Measurements from ENCODE around the gene C6orf136. TPM values are rescaled to one million over a fixed set of nuclear protein-coding genes. Genes with fewer than 3 reads are reported as not detected.

The C6orf136 gene
- total and polyA plus RNA-seq, 9 of the 15 experiments (the other 6 are each of a cell fraction or from before 2014, with no cell fraction given): 14.1 to 63.1 (median 18.4) TPM

- TF ChIP-seq RBM34 (IDR thresholded peaks at IDR 0.05; ENCODE audit: borderline replicate concordance, insufficient read depth, low read length) (peak; percentile 53; the same call in 1 of the 2 replicates), FOXM1 (IDR thresholded peaks at IDR 0.05; ENCODE audit: low read depth) (no peak), FOXM1 (CRISPR knock-in tag; IDR thresholded peaks at IDR 0.05; ENCODE audit: low read depth) (peak; percentile 44; the same call in 1 of the 2 replicates), ZNF780A (CRISPR knock-in tag; IDR thresholded peaks at IDR 0.05) (no peak), SIN3B (IDR thresholded peaks at IDR 0.05; ENCODE audit: low read depth) (peak; percentile 63; the same call in 1 of the 2 replicates), POLR3A (IDR thresholded peaks at IDR 0.05; ENCODE audit: borderline replicate concordance, extremely low read depth, insufficient read depth, insufficient read length) (no peak), NR4A1 (CRISPR knock-in tag; IDR thresholded peaks at IDR 0.05) (no peak), NR4A1 (tag; IDR thresholded peaks at IDR 0.05) (0 out of 2 replicates have a peak, but pooled peaks have one; percentile 32), ZNF146 (CRISPR knock-in tag; IDR thresholded peaks at IDR 0.05; ENCODE audit: unreplicated experiment) (no peak), MYBL2 (IDR thresholded peaks at IDR 0.05; ENCODE audit: low read depth) (no peak), MYBL2 (CRISPR knock-in tag; IDR thresholded peaks at IDR 0.05; ENCODE audit: borderline replicate concordance) (no peak), CBX2 (IDR thresholded peaks at IDR 0.05; ENCODE audit: insufficient read depth, low read length, poor library complexity, severe bottlenecking) (no peak), TEAD1 (CRISPR knock-in tag; IDR thresholded peaks at IDR 0.05) (peak in 1 of 2 experiments; percentile 88; a peak in 2 of 4 replicates), TRIM28 (IDR thresholded peaks at IDR 0.05) (no peak), RB1 (IDR thresholded peaks at IDR 0.05; ENCODE audit: low read depth) (peak; percentile 53; the same call in 1 of the 2 replicates), PHB2 (IDR thresholded peaks at IDR 0.05; ENCODE audit: low read depth) (no peak)
- TF ChIP-seq, protein P1, sequence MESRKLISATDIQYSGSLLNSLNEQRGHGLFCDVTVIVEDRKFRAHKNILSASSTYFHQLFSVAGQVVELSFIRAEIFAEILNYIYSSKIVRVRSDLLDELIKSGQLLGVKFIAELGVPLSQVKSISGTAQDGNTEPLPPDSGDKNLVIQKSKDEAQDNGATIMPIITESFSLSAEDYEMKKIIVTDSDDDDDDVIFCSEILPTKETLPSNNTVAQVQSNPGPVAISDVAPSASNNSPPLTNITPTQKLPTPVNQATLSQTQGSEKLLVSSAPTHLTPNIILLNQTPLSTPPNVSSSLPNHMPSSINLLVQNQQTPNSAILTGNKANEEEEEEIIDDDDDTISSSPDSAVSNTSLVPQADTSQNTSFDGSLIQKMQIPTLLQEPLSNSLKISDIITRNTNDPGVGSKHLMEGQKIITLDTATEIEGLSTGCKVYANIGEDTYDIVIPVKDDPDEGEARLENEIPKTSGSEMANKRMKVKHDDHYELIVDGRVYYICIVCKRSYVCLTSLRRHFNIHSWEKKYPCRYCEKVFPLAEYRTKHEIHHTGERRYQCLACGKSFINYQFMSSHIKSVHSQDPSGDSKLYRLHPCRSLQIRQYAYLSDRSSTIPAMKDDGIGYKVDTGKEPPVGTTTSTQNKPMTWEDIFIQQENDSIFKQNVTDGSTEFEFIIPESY (CRISPR knock-in tag; IDR thresholded peaks at IDR 0.05): no peak
- TF ChIP-seq, protein P2, sequence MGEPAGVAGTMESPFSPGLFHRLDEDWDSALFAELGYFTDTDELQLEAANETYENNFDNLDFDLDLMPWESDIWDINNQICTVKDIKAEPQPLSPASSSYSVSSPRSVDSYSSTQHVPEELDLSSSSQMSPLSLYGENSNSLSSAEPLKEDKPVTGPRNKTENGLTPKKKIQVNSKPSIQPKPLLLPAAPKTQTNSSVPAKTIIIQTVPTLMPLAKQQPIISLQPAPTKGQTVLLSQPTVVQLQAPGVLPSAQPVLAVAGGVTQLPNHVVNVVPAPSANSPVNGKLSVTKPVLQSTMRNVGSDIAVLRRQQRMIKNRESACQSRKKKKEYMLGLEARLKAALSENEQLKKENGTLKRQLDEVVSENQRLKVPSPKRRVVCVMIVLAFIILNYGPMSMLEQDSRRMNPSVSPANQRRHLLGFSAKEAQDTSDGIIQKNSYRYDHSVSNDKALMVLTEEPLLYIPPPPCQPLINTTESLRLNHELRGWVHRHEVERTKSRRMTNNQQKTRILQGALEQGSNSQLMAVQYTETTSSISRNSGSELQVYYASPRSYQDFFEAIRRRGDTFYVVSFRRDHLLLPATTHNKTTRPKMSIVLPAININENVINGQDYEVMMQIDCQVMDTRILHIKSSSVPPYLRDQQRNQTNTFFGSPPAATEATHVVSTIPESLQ (CRISPR knock-in tag; IDR thresholded peaks at IDR 0.05): peak; percentile 74; the same call in 1 of the 2 replicates
- TF ChIP-seq, protein P3, sequence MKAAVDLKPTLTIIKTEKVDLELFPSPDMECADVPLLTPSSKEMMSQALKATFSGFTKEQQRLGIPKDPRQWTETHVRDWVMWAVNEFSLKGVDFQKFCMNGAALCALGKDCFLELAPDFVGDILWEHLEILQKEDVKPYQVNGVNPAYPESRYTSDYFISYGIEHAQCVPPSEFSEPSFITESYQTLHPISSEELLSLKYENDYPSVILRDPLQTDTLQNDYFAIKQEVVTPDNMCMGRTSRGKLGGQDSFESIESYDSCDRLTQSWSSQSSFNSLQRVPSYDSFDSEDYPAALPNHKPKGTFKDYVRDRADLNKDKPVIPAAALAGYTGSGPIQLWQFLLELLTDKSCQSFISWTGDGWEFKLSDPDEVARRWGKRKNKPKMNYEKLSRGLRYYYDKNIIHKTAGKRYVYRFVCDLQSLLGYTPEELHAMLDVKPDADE (conservative IDR thresholded peaks at IDR 0.05; ENCODE audit: control insufficient read depth, low read depth, low read length): 0 out of 2 replicates have a peak, but pooled peaks have one; percentile 50
- TF ChIP-seq, protein P4, sequence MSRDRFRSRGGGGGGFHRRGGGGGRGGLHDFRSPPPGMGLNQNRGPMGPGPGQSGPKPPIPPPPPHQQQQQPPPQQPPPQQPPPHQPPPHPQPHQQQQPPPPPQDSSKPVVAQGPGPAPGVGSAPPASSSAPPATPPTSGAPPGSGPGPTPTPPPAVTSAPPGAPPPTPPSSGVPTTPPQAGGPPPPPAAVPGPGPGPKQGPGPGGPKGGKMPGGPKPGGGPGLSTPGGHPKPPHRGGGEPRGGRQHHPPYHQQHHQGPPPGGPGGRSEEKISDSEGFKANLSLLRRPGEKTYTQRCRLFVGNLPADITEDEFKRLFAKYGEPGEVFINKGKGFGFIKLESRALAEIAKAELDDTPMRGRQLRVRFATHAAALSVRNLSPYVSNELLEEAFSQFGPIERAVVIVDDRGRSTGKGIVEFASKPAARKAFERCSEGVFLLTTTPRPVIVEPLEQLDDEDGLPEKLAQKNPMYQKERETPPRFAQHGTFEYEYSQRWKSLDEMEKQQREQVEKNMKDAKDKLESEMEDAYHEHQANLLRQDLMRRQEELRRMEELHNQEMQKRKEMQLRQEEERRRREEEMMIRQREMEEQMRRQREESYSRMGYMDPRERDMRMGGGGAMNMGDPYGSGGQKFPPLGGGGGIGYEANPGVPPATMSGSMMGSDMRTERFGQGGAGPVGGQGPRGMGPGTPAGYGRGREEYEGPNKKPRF (IDR thresholded peaks at IDR 0.05; ENCODE audit: low read depth, low read length): no peak
Observed at GRCh38 chr6:30647242-30648116, 546 bp downstream of the C6orf136 start (continued).

All from K562 (cell line).